Measurements from ENCODE around the gene MAP7.

GRCh38 chr6:136347847-136348246 lies 202.4 kb downstream of the MAP7 start:
- TF ChIP-seq GATA2 (IDR thresholded peaks at IDR 0.05; ENCODE audit: low read depth, low read length) (no peak), GATA3 (IDR thresholded peaks at IDR 0.05; ENCODE audit: low read depth, low read length) (no peak)
